Hindlimb muscle (tissue), 1 donor: Measurements from ENCODE around the gene KCNQ1. TPM values are rescaled to one million over a fixed set of nuclear protein-coding genes. Genes with fewer than 3 reads are reported as not detected.

ENCODE experiments used
- DNase-seq: peaks from one replicate; pipeline ENCODE4 v3.0.0-alpha.2; 2013
- polyA plus RNA-seq: library from polyadenylated mRNA; unstranded; fragments of 120-200 nt; gene quantifications from one replicate; pipeline ENCODE4 v1.2.1, GENCODE V29; 2013; ENCODE audit not compliant: insufficient read length

The KCNQ1 gene
- polyA plus RNA-seq, 1 donor, result 2.9 TPM

DNA sequence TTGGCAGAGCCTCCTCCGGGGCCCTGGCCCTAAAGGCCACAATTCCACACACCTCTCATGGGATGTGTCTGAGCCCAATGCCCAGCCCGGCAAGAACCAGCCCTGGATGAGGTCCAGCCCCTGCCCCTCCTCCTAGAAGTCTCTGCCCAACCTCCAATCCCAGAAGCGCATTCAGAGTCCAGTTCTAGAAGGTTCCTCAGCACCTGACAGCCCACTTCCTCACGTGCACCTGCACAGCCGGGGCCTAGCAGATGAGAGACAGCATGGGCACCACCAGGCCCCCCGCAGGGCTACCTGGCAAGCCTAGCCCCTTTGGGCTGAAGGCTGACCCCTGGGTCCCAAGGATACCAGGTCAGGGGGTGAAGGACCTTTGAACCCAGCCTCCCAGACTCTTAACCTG is 452.2 kb downstream of the KCNQ1 start:
- DNase-seq, result no peak

GRCh38 chr11:2898366-2899079 is 453.7 kb downstream of the KCNQ1 start:
- no peak for DNase-seq

Other genes starting within 250 kb of the KCNQ1 start
- 0.17 TPM for gene ASCL2, start 174.4 kb upstream of the KCNQ1 start, polyA plus RNA-seq
- 5.0 TPM for gene C11orf21, start 143.1 kb upstream of the KCNQ1 start, polyA plus RNA-seq
- 5.3 TPM for gene TSPAN32, start 143.0 kb upstream of the KCNQ1 start, polyA plus RNA-seq
- 488 TPM for gene CD81, start 67.7 kb upstream of the KCNQ1 start, polyA plus RNA-seq
- gene TSSC4, start 44.3 kb upstream of the KCNQ1 start, polyA plus RNA-seq, result 28.6 TPM
- 0.08 TPM for gene TRPM5, start 494 bp upstream of the KCNQ1 start, polyA plus RNA-seq